GM12878 (cell line): ENCODE data around the gene ETV3L. TPM values are rescaled to one million over a fixed set of nuclear protein-coding genes. Genes with fewer than 3 reads are reported as not detected.

ENCODE experiments used
- ATAC-seq: fragments of 200-7000 bp; cut with Tn5 transposase; 3 replicates; pipeline ENCODE4 v1.9.1; 2020; ENCODE audit warnings: mild to moderate bottlenecking, moderate library complexity
- BruUV-seq: library from RNA; stranded (reverse); fragments of 400-500 nt; replicated peaks from 2 replicates; lab custom pipeline; 2021; lab: Mats Ljungman, UMichigan
- CTCF ChIA-PET: fragments of 300-600 bp; sonication (Branson Sonifier 250); formaldehyde crosslinking; extraction: SDS; loops from one replicate; lab custom pipeline; 2021; ENCODE audit warnings: inconsistent platforms; lab: Yijun Ruan, JAX
- POLR2A ChIA-PET: fragments of 350-600 bp; formaldehyde crosslinking; extraction: SDS; loops from one replicate; lab custom pipeline; 2021; ENCODE audit warnings: inconsistent platforms; lab: Charles Lee
- RAD21 ChIA-PET: fragments of 300-600 bp; sonication (Branson Sonifier 250); formaldehyde crosslinking; loops from one replicate; lab custom pipeline; 2023; ENCODE audit warnings: antibody characterized with exemption; ENCODE audit not compliant: unreplicated experiment; lab: Charles Lee
- SMC1A ChIA-PET: fragments of 300-600 bp; sonication (Branson Sonifier 250); formaldehyde crosslinking; loops from one replicate; lab custom pipeline; 2023; ENCODE audit not compliant: unreplicated experiment, uncharacterized antibody; lab: Charles Lee
- DNase-seq: peaks from one replicate; pipeline ENCODE4 v3.0.0-alpha.2; 2011; ENCODE audit warnings: low read depth, low spot score
- FAIRE-seq: peaks from 3 replicates; lab custom pipeline; 2011; peaks lifted over from hg19 to GRCh38; lab: Jason Lieb, UNC
- H2AFZ ChIP-seq: 2 replicates; pipeline ENCODE4 v1.6.0; 2011; ENCODE audit warnings: low read depth, low read length, control low read depth; ENCODE audit not compliant: control insufficient read depth
- H3K27ac ChIP-seq: 2 replicates; pipeline ENCODE4 v1.5.1; 2011; ENCODE audit warnings: control low read depth; ENCODE audit not compliant: control insufficient read depth, insufficient read depth
- H3K27me3 ChIP-seq, 2 experiments: replicated peaks in 1 of 2; 2 replicates each; pipeline versions ENCODE4 v1.6.0 to v1.6.1; 2011; ENCODE audit warnings: low read length in 1 of 2; ENCODE audit not compliant: control insufficient read depth in 2 of 2, insufficient read depth in 2 of 2
- H3K36me3 ChIP-seq, 2 experiments: 2 replicates each; pipeline ENCODE4 v1.5.1; 2011; ENCODE audit warnings: low read length in 1 of 2; ENCODE audit not compliant: control insufficient read depth in 2 of 2, insufficient read depth in 2 of 2
- H3K4me1 ChIP-seq: 2 replicates; pipeline ENCODE4 v1.6.1; 2011; ENCODE audit warnings: mild to moderate bottlenecking, low read length, moderate library complexity, mixed read lengths; ENCODE audit not compliant: control insufficient read depth, insufficient read depth
- H3K4me2 ChIP-seq: 2 replicates; pipeline ENCODE4 v1.6.0; 2011; ENCODE audit warnings: control low read depth; ENCODE audit not compliant: control insufficient read depth, insufficient read depth
- H3K4me3 ChIP-seq: fragments of 200-600 bp; sonication (generic); 2 replicates; pipeline ENCODE4 v1.5.1; 2016
- H3K79me2 ChIP-seq: 2 replicates; pipeline ENCODE4 v1.6.0; 2011; ENCODE audit warnings: low read length; ENCODE audit not compliant: control insufficient read depth, insufficient read depth
- H3K9ac ChIP-seq: 2 replicates; pipeline ENCODE4 v1.8.0; 2011; ENCODE audit warnings: low read length, control low read depth, mixed read lengths; ENCODE audit not compliant: control insufficient read depth, insufficient read depth
- H3K9me3 ChIP-seq: replicated peaks from 3 replicates; pipeline ENCODE4 v1.5.1; 2011; ENCODE audit warnings: mild to moderate bottlenecking, low read length; ENCODE audit not compliant: control insufficient read depth, insufficient read depth
- H4K20me1 ChIP-seq: 2 replicates; pipeline ENCODE4 v1.6.0; 2011; ENCODE audit not compliant: control insufficient read depth, insufficient read depth
- BHLHE40 ChIP-seq, 2 experiments: fragments of 450-650 bp in 1 of 2; IDR thresholded peaks; 2 replicates each; pipeline ENCODE4 v1.6.1; 2011 to 2017; ENCODE audit warnings: low read depth in 2 of 2, borderline replicate concordance in 1 of 2, improper control_type of control experiment in 1 of 2, low read length in 1 of 2, mild to moderate bottlenecking in 1 of 2
- BMI1 ChIP-seq: fragments of 450-650 bp; IDR thresholded peaks from 2 replicates; pipeline ENCODE4 v1.6.1; 2016; ENCODE audit warnings: mild to moderate bottlenecking, moderate library complexity, borderline replicate concordance
- CUX1 ChIP-seq: IDR thresholded peaks from 2 replicates; pipeline ENCODE4 v1.6.1; 2012; ENCODE audit warnings: improper control_type of control experiment, low read depth, low read length; ENCODE audit not compliant: insufficient replicate concordance
- DPF2 ChIP-seq: fragments of 450-650 bp; IDR thresholded peaks from 2 replicates; pipeline ENCODE4 v1.6.1; 2017; ENCODE audit warnings: mild to moderate bottlenecking
- GATAD2B ChIP-seq: fragments of 450-650 bp; conservative IDR thresholded peaks from 2 replicates; pipeline ENCODE4 v1.6.1; 2017; ENCODE audit warnings: low read depth, mild to moderate bottlenecking, moderate library complexity
- HDAC2 ChIP-seq: fragments of 200-600 bp; sonication (generic); IDR thresholded peaks from 2 replicates; pipeline ENCODE4 v1.6.1; 2017
- KDM1A ChIP-seq: fragments of 200-600 bp; sonication (generic); IDR thresholded peaks from 2 replicates; pipeline ENCODE4 v1.6.1; 2016; ENCODE audit warnings: borderline replicate concordance
- MTA2 ChIP-seq: fragments of 450-650 bp; IDR thresholded peaks from 2 replicates; pipeline ENCODE4 v1.6.1; 2016; ENCODE audit warnings: low read depth, mild to moderate bottlenecking, moderate library complexity
- MTA3 ChIP-seq: IDR thresholded peaks from 2 replicates; pipeline ENCODE4 v1.6.1; 2012; ENCODE audit warnings: low read length, inconsistent platforms, borderline replicate concordance
- POLR2A ChIP-seq: IDR thresholded peaks from 2 replicates; pipeline ENCODE4 v1.6.1; 2011; ENCODE audit warnings: low read depth, mild to moderate bottlenecking, low read length
- POLR2AphosphoS5 ChIP-seq: IDR thresholded peaks from 2 replicates; pipeline ENCODE4 v1.6.1; 2011; ENCODE audit warnings: mild to moderate bottlenecking, low read length, inconsistent platforms
- RAD21 ChIP-seq: IDR thresholded peaks from 2 replicates; pipeline ENCODE4 v1.6.1; 2011; ENCODE audit warnings: mild to moderate bottlenecking, low read depth, low read length, moderate library complexity; ENCODE audit not compliant: insufficient read depth
- SP1 ChIP-seq: IDR thresholded peaks from one replicate; pipeline ENCODE4 v1.6.1; 2011; ENCODE audit warnings: low read depth, low read length
- STAT1 ChIP-seq: fragments of 450-650 bp; conservative IDR thresholded peaks from 2 replicates; pipeline ENCODE4 v1.6.1; 2014; ENCODE audit warnings: antibody characterized with exemption, mild to moderate bottlenecking
- TAF1 ChIP-seq: IDR thresholded peaks from 2 replicates; pipeline ENCODE4 v1.6.1; 2011; ENCODE audit warnings: mild to moderate bottlenecking, low read depth, low read length, borderline replicate concordance
- WGBS: methylation state at CpG from one replicate; pipeline ENCODE4 v1.1.6; 2016; ENCODE audit warnings: low lambda C conversion rate; ENCODE audit not compliant: insufficient replicate concordance, insufficient coverage; ENCODE audit errors: missing lambda C conversion rate; 5-methylcytosine and 5-hydroxymethylcytosine counted together
- in situ Hi-C: fragments of 300-500 bp; cut with MboI; formaldehyde crosslinking; loops from 9 replicates; pipeline ENCODE4 v1.14.3; 2018; ENCODE audit warnings: mixed read lengths
- intact Hi-C: fragments of 100-400 bp; cut with micrococcal nuclease; formaldehyde crosslinking; loops from one replicate; pipeline ENCODE4 v1.14.2; 2022; ENCODE audit not compliant: unreplicated experiment
- polyA plus RNA-seq, 11 experiments: library from polyadenylated mRNA; depleted of rRNA in 4 of 11; unstranded in 6 of 11; stranded (reverse) in 5 of 11; fragments of >200 nt; fragmentation: Nextera tagmentation in 4 of 11; fragmentation: Illumina TruSeq in 1 of 11; extraction: Ambion mirVana in 4 of 11; extraction: Trizol in 1 of 11; gene quantifications; 1 replicate in 1 of 11; 2 replicates in 10 of 11; pipeline versions ENCODE4 v1.2.1 to v1.2.3, GENCODE V29; 2011 to 2016; ENCODE audit warnings: inconsistent platforms in 2 of 11, missing spikeins in 2 of 11, low read depth in 1 of 11
- total RNA-seq, 4 experiments: library from RNA; depleted of rRNA in 3 of 4; stranded (reverse); fragments of >200 nt in 3 of 4; fragmentation: Illumina TruSeq in 1 of 4; extraction: Trizol in 1 of 4; gene quantifications; 2 replicates each; pipeline versions ENCODE4 v1.2.1 to v1.2.3, GENCODE V29; 2013 to 2021
- TF ChIP-seq, protein P1 (sequence below): fragments of 450-650 bp; IDR thresholded peaks from 2 replicates; pipeline ENCODE4 v1.6.1; 2014; ENCODE audit warnings: mild to moderate bottlenecking

Gene ETV3L
- total and polyA plus RNA-seq, 10 of the 15 experiments (the other 5 are each of a cell fraction or from before 2014, with no cell fraction given), result 0.03 to 1.3 (median 0.44) TPM

DNA sequence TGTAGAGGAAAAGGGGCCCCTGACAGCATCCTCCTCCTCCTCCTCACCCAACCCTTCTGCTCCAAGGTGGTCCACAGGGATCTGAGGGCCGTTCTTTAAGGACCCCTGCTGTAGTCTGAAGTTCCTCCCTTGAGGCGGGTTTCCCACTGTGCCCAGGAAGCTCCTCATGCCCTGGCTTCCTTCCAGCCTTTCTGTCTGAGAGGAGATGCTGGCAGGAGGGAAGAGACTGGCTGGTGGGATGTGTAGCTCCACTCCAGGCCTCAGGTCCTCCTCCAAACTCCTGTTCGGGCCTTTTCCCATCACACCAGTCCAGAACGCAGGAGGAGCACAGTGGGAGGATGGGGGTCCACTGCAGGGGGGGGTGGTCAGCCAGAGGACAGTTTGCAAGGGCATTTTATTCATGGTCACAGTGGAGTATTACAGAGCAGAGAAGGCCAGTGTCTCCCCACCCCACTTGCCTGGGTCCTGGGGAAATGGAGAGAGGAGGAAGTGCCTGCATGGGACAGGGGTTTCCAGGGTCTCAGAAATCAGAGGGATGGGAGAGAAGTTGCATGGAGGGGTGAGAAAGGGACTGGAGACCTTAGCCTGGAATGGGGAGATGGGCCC, 7.8 kb downstream of the ETV3L start:
- no peaks in the 10 kb centered on the region; a peak in 1 of 4 replicates for H3K27me3 ChIP-seq
- DNase-seq (no peak), ATAC-seq (no peak), FAIRE-seq (no peak)
- H4K20me1 ChIP-seq, result no peaks in the 10 kb centered on the region
- SMC1A ChIA-PET, result interaction anchor here (2.2 to 10.1 kb wide), 3 partner anchors 16 to 61 kb away, joined by 6 to 383 read pairs (median 27); no protein-coding TSS in a partner anchor
- no peaks in the 10 kb centered on the region for H3K4me1 ChIP-seq
- H2AFZ ChIP-seq, result no peak overlapping the region
- RAD21 ChIA-PET, result interaction anchor here (1.5 to 6.1 kb wide), 4 partner anchors 7 to 60 kb away, joined by 3 to 442 read pairs (median 12); partner anchors contain the start of gene ETV3L
- in situ Hi-C loops (loop anchor here (5.0 to 10.0 kb wide), 2 partner anchors 61 to 403 kb away; no protein-coding TSS in a partner anchor), intact Hi-C loops (loop anchor here (5.0 kb wide), 1 partner anchor 46 kb away; the partner anchor contains the start of gene ETV3)
- CTCF ChIA-PET, result interaction anchor here (0.6 to 14.4 kb wide), 5 partner anchors 14 to 579 kb away, joined by 3 to 715 read pairs (median 9); no protein-coding TSS in a partner anchor
- no peak overlapping the region for H3K27ac ChIP-seq
- H3K4me3 ChIP-seq, result no peak overlapping the region
- H3K9me3 ChIP-seq, result no peaks in the 10 kb centered on the region
- POLR2A ChIA-PET, result interaction anchor here (1.5 kb wide), 1 partner anchor 63 kb away, joined by 4 read pairs; no protein-coding TSS in a partner anchor
- no peak overlapping the region for H3K9ac ChIP-seq
- H3K4me2 ChIP-seq, result no peak overlapping the region
- WGBS, result 5% methylated on average over 4 of the region's 4 CpGs
- BruUV-seq, result no TSS peak
- no peaks in the 10 kb centered on the region for H3K36me3 ChIP-seq
- no peaks in the 10 kb centered on the region for H3K79me2 ChIP-seq
- TF ChIP-seq BHLHE40 (IDR thresholded peaks at IDR 0.05; ENCODE audit: borderline replicate concordance in 1 of 2, low read depth in 2 of 2, low read length in 1 of 2) (no peak), HDAC2 (no peak), KDM1A (no peak), GATAD2B (no peak), TAF1 (no peak), BMI1 (no peak), MTA2 (no peak), STAT1 (no peak), RAD21 (no peak), CUX1 (no peak), SP1 (no peak), POLR2A (no peak), POLR2AphosphoS5 (no peak), DPF2 (no peak), MTA3 (no peak)
- TF ChIP-seq, protein P1, sequence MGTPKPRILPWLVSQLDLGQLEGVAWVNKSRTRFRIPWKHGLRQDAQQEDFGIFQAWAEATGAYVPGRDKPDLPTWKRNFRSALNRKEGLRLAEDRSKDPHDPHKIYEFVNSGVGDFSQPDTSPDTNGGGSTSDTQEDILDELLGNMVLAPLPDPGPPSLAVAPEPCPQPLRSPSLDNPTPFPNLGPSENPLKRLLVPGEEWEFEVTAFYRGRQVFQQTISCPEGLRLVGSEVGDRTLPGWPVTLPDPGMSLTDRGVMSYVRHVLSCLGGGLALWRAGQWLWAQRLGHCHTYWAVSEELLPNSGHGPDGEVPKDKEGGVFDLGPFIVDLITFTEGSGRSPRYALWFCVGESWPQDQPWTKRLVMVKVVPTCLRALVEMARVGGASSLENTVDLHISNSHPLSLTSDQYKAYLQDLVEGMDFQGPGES, result no peak
